GM18951 (cell line): ENCODE data around the gene CSNK2A1.

Experiments
- POLR2A ChIP-seq: IDR thresholded peaks from 4 replicates; pipeline ENCODE4 v1.6.1; 2011; ENCODE audit warnings: mild to moderate bottlenecking; ENCODE audit not compliant: insufficient read length, insufficient read depth; ENCODE audit errors: extremely low read depth
- in situ Hi-C: fragments of 300-500 bp; cut with MboI; formaldehyde crosslinking; loops from one replicate; pipeline ENCODE4 v1.12.0; 2022; ENCODE audit warnings: low sequenced_read_pairs, mixed read lengths, inconsistent platforms; ENCODE audit not compliant: unreplicated experiment

The CSNK2A1 gene

GRCh38 chr20:507761-508332 is 35.7 kb downstream of the CSNK2A1 start:
- in situ Hi-C loops, result no loop called here
- no peak for TF ChIP-seq POLR2A

- TF ChIP-seq POLR2A, result no peak
- in situ Hi-C loops, result no loop called here
Measured at GRCh38 chr20:507006-507758, 36.4 kb downstream of the CSNK2A1 start.

- no peak for TF ChIP-seq POLR2A
- in situ Hi-C loops, result no loop called here
Measured at GRCh38 chr20:504632-505075, 38.9 kb downstream of the CSNK2A1 start.

GRCh38 chr20:503048-503737 is 40.4 kb downstream of the CSNK2A1 start:
- no peak for TF ChIP-seq POLR2A
- in situ Hi-C loops, result no loop called here

- in situ Hi-C loops, result no loop called here
- TF ChIP-seq POLR2A, result no peak
Measured at GRCh38 chr20:497979-498378, 45.6 kb downstream of the CSNK2A1 start.

- no peak for TF ChIP-seq POLR2A
- in situ Hi-C loops, result no loop called here
Measured at GRCh38 chr20:496126-496696, 47.4 kb downstream of the CSNK2A1 start.

GRCh38 chr20:492159-492558 is 51.4 kb downstream of the CSNK2A1 start:
- in situ Hi-C loops, result no loop called here
- no peak for TF ChIP-seq POLR2A

GRCh38 chr20:487655-488054 is 55.9 kb downstream of the CSNK2A1 start:
- in situ Hi-C loops, result no loop called here
- TF ChIP-seq POLR2A, result no peak

- TF ChIP-seq POLR2A, result no peak
- in situ Hi-C loops, result no loop called here
Measured at GRCh38 chr20:483815-484644, 59.6 kb downstream of the CSNK2A1 start.

GRCh38 chr20:481167-481566 is 62.4 kb downstream of the CSNK2A1 start:
- no peak for TF ChIP-seq POLR2A
- in situ Hi-C loops, result no loop called here

GRCh38 chr20:480044-480443 is 63.5 kb downstream of the CSNK2A1 start:
- in situ Hi-C loops, result no loop called here
- no peak for TF ChIP-seq POLR2A

- TF ChIP-seq POLR2A, result no peak
- in situ Hi-C loops, result loop anchor here (10.0 kb wide), 1 partner anchor 125 kb away; no protein-coding TSS in a partner anchor
Measured at GRCh38 chr20:479487-479886, 64.1 kb downstream of the CSNK2A1 start.
